H1 (cell line): ENCODE measurements around the gene PGK1. TPM values are rescaled to one million over a fixed set of nuclear protein-coding genes. Genes with fewer than 3 reads are reported as not detected.

Experiments
- CTCF ChIA-PET: fragments of 300-600 bp; sonication (Branson Sonifier 250); formaldehyde crosslinking; loops from one replicate; lab custom pipeline; 2021; ENCODE audit not compliant: partially characterized antibody; lab: Charles Lee
- POLR2A ChIA-PET: fragments of 300-600 bp; sonication (Branson Sonifier 250); formaldehyde crosslinking; loops from one replicate; lab custom pipeline; 2021; ENCODE audit warnings: inconsistent platforms; ENCODE audit not compliant: partially characterized antibody; lab: Charles Lee
- DNase-seq, 2 experiments: peaks; one replicate each; pipeline versions ENCODE4 v3.0.0 to v3.0.0-alpha.2; 2010 to 2022; ENCODE audit warnings: low spot score in 2 of 2, low read depth in 1 of 2, mixed read lengths in 1 of 2
- FAIRE-seq: peaks from 2 replicates; lab custom pipeline; 2011; peaks lifted over from hg19 to GRCh38; lab: Jason Lieb, UNC
- H2AFZ ChIP-seq: 2 replicates; pipeline ENCODE4 v1.8.1; 2012; ENCODE audit warnings: low read length, inconsistent platforms
- H2AK5ac ChIP-seq: 2 replicates; pipeline ENCODE4 v1.6.1; 2013; ENCODE audit warnings: low read depth, low read length
- H2BK120ac ChIP-seq: replicated peaks from 2 replicates; pipeline ENCODE3; 2013; ENCODE audit warnings: low read depth, low read length, inconsistent platforms
- H2BK12ac ChIP-seq: 2 replicates; pipeline ENCODE4 v1.6.1; 2013; ENCODE audit warnings: low read depth, low read length
- H2BK15ac ChIP-seq: 2 replicates; pipeline ENCODE4 v1.6.1; 2013; ENCODE audit warnings: low read length
- H2BK20ac ChIP-seq: 2 replicates; pipeline ENCODE4 v1.6.1; 2013; ENCODE audit warnings: low read length
- H2BK5ac ChIP-seq: 2 replicates; pipeline ENCODE4 v1.6.1; 2013; ENCODE audit warnings: low read depth, low read length
- H3K14ac ChIP-seq: 2 replicates; pipeline ENCODE4 v1.6.1; 2013; ENCODE audit warnings: inconsistent platforms; ENCODE audit not compliant: insufficient read length
- H3K18ac ChIP-seq: 2 replicates; pipeline ENCODE4 v1.6.1; 2013; ENCODE audit warnings: low read length; ENCODE audit errors: extremely low read depth
- H3K23ac ChIP-seq: 2 replicates; pipeline ENCODE4 v1.6.1; 2013; ENCODE audit warnings: inconsistent platforms; ENCODE audit not compliant: insufficient read length
- H3K23me2 ChIP-seq: 2 replicates; pipeline ENCODE4 v1.6.1; 2013; ENCODE audit warnings: low read depth, low read length
- H3K27ac ChIP-seq: 2 replicates; pipeline ENCODE4 v1.6.1; 2011; ENCODE audit warnings: low read depth, low read length, inconsistent platforms
- H3K27me3 ChIP-seq, 4 experiments: replicated peaks in 1 of 4; 1 replicate in 1 of 4; 2 replicates in 3 of 4; pipeline versions ENCODE4 v1.6.1 to v1.8.1; 2011 to 2013; ENCODE audit warnings: low read length in 3 of 4, mild to moderate bottlenecking in 3 of 4, inconsistent platforms in 2 of 4, mixed read lengths in 2 of 4, moderate library complexity in 1 of 4; ENCODE audit not compliant: control insufficient read depth in 3 of 4, insufficient read depth in 3 of 4; ENCODE audit errors: extremely low read depth in 1 of 4
- H3K36me3 ChIP-seq, 4 experiments: 2 replicates each; pipeline versions ENCODE4 v1.6.1 to v1.8.1; 2011 to 2013; ENCODE audit warnings: mild to moderate bottlenecking in 4 of 4, low read length in 3 of 4, moderate library complexity in 2 of 4, control low read depth in 1 of 4, inconsistent platforms in 1 of 4; ENCODE audit not compliant: insufficient read depth in 4 of 4, control insufficient read depth in 2 of 4
- H3K4ac ChIP-seq: replicated peaks from 2 replicates; pipeline ENCODE3; 2013; ENCODE audit warnings: low read length, low read depth, mixed read lengths, inconsistent platforms; ENCODE audit not compliant: insufficient read length
- H3K4me1 ChIP-seq, 4 experiments: replicated peaks in 1 of 4; 1 replicate in 1 of 4; 2 replicates in 3 of 4; pipeline versions ENCODE4 v1.6.1 to v1.8.1; 2011 to 2013; ENCODE audit warnings: low read length in 3 of 4, inconsistent platforms in 2 of 4, mixed read lengths in 1 of 4; ENCODE audit not compliant: insufficient read depth in 4 of 4, control insufficient read depth in 3 of 4
- H3K4me2 ChIP-seq, 2 experiments: 2 replicates each; pipeline versions ENCODE4 v1.6.1 to v1.8.1; 2011 to 2013; ENCODE audit warnings: low read depth in 2 of 2, low read length in 2 of 2, control low read depth in 1 of 2, inconsistent platforms in 1 of 2, mild to moderate bottlenecking in 1 of 2; ENCODE audit not compliant: insufficient read depth in 1 of 2
- H3K4me3 ChIP-seq, 4 experiments: fragments of 200-600, 300-600 bp in 1 of 4; sonication (generic), shearing (Covaris generic), sonication (Bioruptor Twin) in 1 of 4; 2 replicates each; pipeline versions ENCODE4 v1.5.1 to v1.8.1; 2011 to 2016; ENCODE audit warnings: low read length in 4 of 4, low read depth in 3 of 4, control low read depth in 2 of 4, inconsistent platforms in 2 of 4, mild to moderate bottlenecking in 2 of 4, mixed read lengths in 1 of 4, moderate library complexity in 1 of 4; ENCODE audit not compliant: insufficient read depth in 2 of 4; ENCODE audit errors: extremely low read depth in 1 of 4
- H3K56ac ChIP-seq: replicated peaks from 2 replicates; pipeline ENCODE3; 2013; ENCODE audit warnings: low read depth, mild to moderate bottlenecking, mixed read lengths, low read length, inconsistent platforms; ENCODE audit not compliant: insufficient read length
- H3K79me1 ChIP-seq: 2 replicates; pipeline ENCODE4 v1.6.1; 2013; ENCODE audit warnings: low read depth, low read length, control low read depth
- H3K79me2 ChIP-seq, 2 experiments: 2 replicates each; pipeline versions ENCODE4 v1.6.1 to v1.8.1; 2012 to 2013; ENCODE audit warnings: low read length in 2 of 2, mild to moderate bottlenecking in 2 of 2, inconsistent platforms in 1 of 2; ENCODE audit not compliant: insufficient read depth in 2 of 2, control insufficient read depth in 1 of 2
- H3K9ac ChIP-seq, 4 experiments: replicated peaks in 1 of 4; 1 replicate in 1 of 4; 2 replicates in 3 of 4; pipeline versions ENCODE4 v1.6.1 to v1.8.1; 2011 to 2013; ENCODE audit warnings: low read depth in 3 of 4, low read length in 3 of 4, control low read depth in 2 of 4, mild to moderate bottlenecking in 2 of 4, moderate library complexity in 2 of 4, inconsistent platforms in 1 of 4; ENCODE audit errors: extremely low read depth in 1 of 4
- H3K9me3 ChIP-seq, 2 experiments: 2 replicates each; pipeline versions ENCODE4 v1.6.1 to v1.8.1; 2012 to 2013; ENCODE audit warnings: mild to moderate bottlenecking in 2 of 2, moderate library complexity in 2 of 2, control low read depth in 1 of 2, inconsistent platforms in 1 of 2, low read depth in 1 of 2, low read length in 1 of 2, mixed read lengths in 1 of 2; ENCODE audit not compliant: insufficient read depth in 2 of 2
- H4K20me1 ChIP-seq, 2 experiments: replicated peaks in 1 of 2; 2 replicates each; pipeline versions ENCODE3 to v1.8.1; 2011 to 2013; ENCODE audit warnings: inconsistent platforms in 2 of 2, low read length in 2 of 2, mild to moderate bottlenecking in 1 of 2; ENCODE audit not compliant: insufficient read depth in 2 of 2, control insufficient read depth in 1 of 2
- H4K5ac ChIP-seq: 2 replicates; pipeline ENCODE4 v1.6.1; 2013; ENCODE audit warnings: low read length, low read depth, mixed read lengths, inconsistent platforms; ENCODE audit not compliant: insufficient read length
- H4K8ac ChIP-seq: 2 replicates; pipeline ENCODE4 v1.8.0; 2013; ENCODE audit warnings: mild to moderate bottlenecking, moderate library complexity, low read length, inconsistent platforms; ENCODE audit not compliant: insufficient read depth; ENCODE audit errors: extremely low read depth
- H4K91ac ChIP-seq: replicated peaks from 2 replicates; pipeline ENCODE3; 2013; ENCODE audit warnings: low read length, mixed read lengths, inconsistent platforms; ENCODE audit not compliant: insufficient read length
- RFX5 ChIP-seq: IDR thresholded peaks from 2 replicates; pipeline ENCODE4 v1.6.1; 2011; ENCODE audit warnings: low read depth, low read length, improper control_type of control experiment, borderline replicate concordance
- polyA plus RNA-seq, 7 experiments: library from polyadenylated mRNA; depleted of rRNA in 3 of 7; stranded (reverse) in 5 of 7; unstranded in 2 of 7; fragments of >200 nt in 5 of 7; fragments of 200-250 nt in 2 of 7; gene quantifications; 1 replicate in 5 of 7; 2 replicates in 1 of 7; 4 replicates in 1 of 7; pipeline versions ENCODE4 v1.2.1 to v1.2.3, GENCODE V29; 2011 to 2013; ENCODE audit warnings: missing spikeins in 2 of 7, mixed read lengths in 2 of 7
- total RNA-seq: library from RNA; stranded (reverse); fragmentation: NEBNext Ultra II Directional; extraction: Animal tissue kit (Norgen Biotek cat#: 25700); gene quantifications from 2 replicates; pipeline ENCODE4 v1.2.1, GENCODE V29; 2021

The PGK1 gene
- total and polyA plus RNA-seq, 2 of the 8 experiments (the other 6 are each of a cell fraction or from before 2014, with no cell fraction given) = 328 to 427 TPM

DNA sequence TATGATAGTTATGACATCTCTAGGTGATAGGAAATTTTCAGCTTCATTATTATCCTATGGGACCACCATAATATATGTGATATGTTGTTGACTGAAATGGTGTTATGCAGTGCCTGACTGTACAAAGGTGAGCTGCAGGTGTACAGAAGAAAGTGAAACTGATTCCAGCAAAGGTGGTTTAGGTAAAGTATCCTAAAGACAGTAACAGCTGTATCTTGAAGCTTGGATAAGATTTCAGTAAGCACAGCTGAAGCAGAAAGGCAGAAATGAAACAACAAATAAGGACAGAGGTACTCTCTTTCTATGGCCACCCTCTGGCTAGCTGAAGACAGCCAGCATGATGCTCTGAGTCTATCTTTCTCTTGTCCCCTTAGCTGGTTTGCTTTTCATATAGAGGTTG is 30.0 kb upstream of the PGK1 start:
- Histone ChIP-seq H3K4me1 (no peaks in the 10 kb centered on the region), H2AFZ (no peak overlapping the region), H2BK120ac (no peak overlapping the region), H3K4me3 (no peak overlapping the region), H3K9me3 (0 out of 4 replicates have a peak, but pooled peaks cover 0 to 3% of the 10 kb centered on the region in 2 experiments), H3K56ac (no peak overlapping the region), H2BK5ac (no peak overlapping the region), H3K79me1 (no peaks in the 10 kb centered on the region), H4K20me1 (no peaks in the 10 kb centered on the region), H3K23ac (no peak overlapping the region), H4K91ac (no peak overlapping the region), H3K4me2 (no peak overlapping the region), H3K18ac (no peak overlapping the region), H3K14ac (no peak overlapping the region), H4K8ac (no peak overlapping the region), H2BK15ac (no peak overlapping the region), H3K23me2 (no peaks in the 10 kb centered on the region), H2BK12ac (no peak overlapping the region), H3K36me3 (no peaks in the 10 kb centered on the region), H4K5ac (no peak overlapping the region), H2AK5ac (no peak overlapping the region), H3K4ac (no peak overlapping the region), H3K27ac (no peak overlapping the region), H3K27me3 (no peaks in the 10 kb centered on the region), H3K9ac (no peak overlapping the region), H3K79me2 (no peaks in the 10 kb centered on the region), H2BK20ac (no peak overlapping the region)
- no peak for DNase-seq
- ChIA-PET CTCF (interaction anchor here (1.4 kb wide), 1 partner anchor 18 kb away, joined by 3 read pairs; no protein-coding TSS in a partner anchor), POLR2A (no interaction called here)
- TF ChIP-seq RFX5 = no peak
- no peak for FAIRE-seq
